Gastroesophageal sphincter (tissue), 4 donors: Measurements from ENCODE around the gene METRN. TPM values are rescaled to one million over a fixed set of nuclear protein-coding genes. Genes with fewer than 3 reads are reported as not detected.
A peak's percentile ranks its signal among the peaks of the same experiment; 100 is the strongest.

Experiments
- ATAC-seq: fragments of 150-250 bp; one replicate; pipeline ENCODE4 v1.9.1; 2016; ENCODE audit warnings: mild to moderate bottlenecking, moderate library complexity
- H3K27ac ChIP-seq, 4 donors: fragments of 200-600 bp; sonication (generic) in 3 of 4; 1 replicate in 3 of 4; 2 replicates in 1 of 4; pipeline ENCODE4 v1.5.1; 2016 to 2019
- H3K27me3 ChIP-seq: fragments of 200-600 bp; sonication (generic); one replicate; pipeline ENCODE4 v1.5.1; 2019
- H3K36me3 ChIP-seq, 2 donors: fragments of 200-600 bp; sonication (generic); one replicate each; pipeline ENCODE4 v1.5.1; 2019; ENCODE audit warnings: control low read depth in 1 of 2
- H3K4me1 ChIP-seq, 3 donors: fragments of 200-600 bp; sonication (generic); 1 replicate in 2 of 3; 2 replicates in 1 of 3; pipeline ENCODE4 v1.5.1; 2016 to 2019; ENCODE audit warnings: control low read depth in 2 of 3
- H3K4me3 ChIP-seq, 2 donors: fragments of 200-600 bp; sonication (generic); one replicate each; pipeline ENCODE4 v1.5.1; 2019; ENCODE audit warnings: mild to moderate bottlenecking in 1 of 2, moderate library complexity in 1 of 2
- H3K9me3 ChIP-seq, 3 donors: fragments of 200-600 bp; sonication (generic); one replicate each; pipeline ENCODE4 v1.5.1; 2017 to 2019; ENCODE audit warnings: control low read depth in 2 of 3
- EP300 ChIP-seq: sonication (generic); formaldehyde crosslinking; IDR thresholded peaks from one replicate; pipeline ENCODE4 v1.6.1; 2017; ENCODE audit warnings: antibody characterized with exemption, mild to moderate bottlenecking
- POLR2A ChIP-seq, 2 donors: fragments of 450-650 bp; IDR thresholded peaks; one replicate each; pipeline ENCODE4 v1.6.1; 2017; ENCODE audit warnings: antibody characterized with exemption in 2 of 2, mild to moderate bottlenecking in 2 of 2, moderate library complexity in 1 of 2
- POLR2AphosphoS5 ChIP-seq: sonication (generic); formaldehyde crosslinking; IDR thresholded peaks from one replicate; pipeline ENCODE4 v1.6.1; 2017; ENCODE audit warnings: antibody characterized with exemption
- WGBS, 2 donors: methylation state at CpG; one replicate each; pipeline ENCODE4 v1.1.5; 2018; ENCODE audit warnings: low coverage in 1 of 2; 5-methylcytosine and 5-hydroxymethylcytosine counted together
- total RNA-seq, 4 donors: library from RNA; depleted of rRNA; stranded (reverse); fragments of >200 nt; gene quantifications; one replicate each; pipeline ENCODE4 v1.1.0, GENCODE V29; 2016
- TF ChIP-seq, protein P1 (sequence below), 4 experiments: fragments of 200-600 bp in 2 of 4; fragments of 450-650 bp in 2 of 4; sonication (generic) in 1 of 4; IDR thresholded peaks; one replicate each; pipeline ENCODE4 v1.5.1; 2017 to 2019; ENCODE audit warnings: antibody characterized with exemption in 4 of 4, mild to moderate bottlenecking in 2 of 4, moderate library complexity in 2 of 4

METRN gene
- total RNA-seq, 4 donors from 2014 or later: 22.6 to 77.7 (median 63.8) TPM

DNA sequence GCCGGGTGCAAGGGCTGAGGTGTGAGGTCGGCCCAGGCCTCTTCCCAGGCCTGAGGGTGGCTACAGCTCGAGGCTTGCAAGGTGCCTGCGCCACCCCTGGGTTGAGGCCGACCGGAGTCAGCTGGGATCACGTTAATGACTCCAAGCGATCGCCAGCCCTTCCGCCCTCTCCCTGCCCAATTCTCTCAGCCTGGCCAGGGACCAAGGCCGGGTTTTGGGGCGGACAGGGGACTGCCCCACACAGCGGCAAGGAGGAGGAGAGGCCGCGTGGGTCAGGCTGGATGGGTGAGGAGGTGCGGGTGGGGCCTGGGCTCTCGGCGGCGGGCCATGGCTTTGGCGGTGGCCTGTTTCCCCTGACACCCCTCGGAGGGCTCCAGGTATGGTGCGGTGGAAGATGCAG is 21.6 kb upstream of the METRN start:
- peaks cover 0 to 54% (median 30%) of the 10 kb centered on the region in 3 donors for H3K4me1 ChIP-seq
- TF ChIP-seq POLR2A (IDR thresholded peaks at IDR 0.05) (no peak), POLR2AphosphoS5 (no peak), EP300 (no peak)
- TF ChIP-seq, protein P1, sequence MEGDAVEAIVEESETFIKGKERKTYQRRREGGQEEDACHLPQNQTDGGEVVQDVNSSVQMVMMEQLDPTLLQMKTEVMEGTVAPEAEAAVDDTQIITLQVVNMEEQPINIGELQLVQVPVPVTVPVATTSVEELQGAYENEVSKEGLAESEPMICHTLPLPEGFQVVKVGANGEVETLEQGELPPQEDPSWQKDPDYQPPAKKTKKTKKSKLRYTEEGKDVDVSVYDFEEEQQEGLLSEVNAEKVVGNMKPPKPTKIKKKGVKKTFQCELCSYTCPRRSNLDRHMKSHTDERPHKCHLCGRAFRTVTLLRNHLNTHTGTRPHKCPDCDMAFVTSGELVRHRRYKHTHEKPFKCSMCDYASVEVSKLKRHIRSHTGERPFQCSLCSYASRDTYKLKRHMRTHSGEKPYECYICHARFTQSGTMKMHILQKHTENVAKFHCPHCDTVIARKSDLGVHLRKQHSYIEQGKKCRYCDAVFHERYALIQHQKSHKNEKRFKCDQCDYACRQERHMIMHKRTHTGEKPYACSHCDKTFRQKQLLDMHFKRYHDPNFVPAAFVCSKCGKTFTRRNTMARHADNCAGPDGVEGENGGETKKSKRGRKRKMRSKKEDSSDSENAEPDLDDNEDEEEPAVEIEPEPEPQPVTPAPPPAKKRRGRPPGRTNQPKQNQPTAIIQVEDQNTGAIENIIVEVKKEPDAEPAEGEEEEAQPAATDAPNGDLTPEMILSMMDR (IDR thresholded peaks at IDR 0.05): no peak
- no peak for ATAC-seq
- WGBS, 2 donors: 40% methylated on average over 3 of the region's 22 CpGs; no CpG with 5 or more reads in 1 of the 2 donors
- no peak overlapping the region for H3K4me3 ChIP-seq
- no peak overlapping the region for H3K27ac ChIP-seq
- no peaks in the 10 kb centered on the region for H3K9me3 ChIP-seq
- peaks cover 67% of the 10 kb centered on the region for H3K27me3 ChIP-seq
- H3K36me3 ChIP-seq: peaks cover 0 to under 1% of the 10 kb centered on the region in 2 donors

DNA sequence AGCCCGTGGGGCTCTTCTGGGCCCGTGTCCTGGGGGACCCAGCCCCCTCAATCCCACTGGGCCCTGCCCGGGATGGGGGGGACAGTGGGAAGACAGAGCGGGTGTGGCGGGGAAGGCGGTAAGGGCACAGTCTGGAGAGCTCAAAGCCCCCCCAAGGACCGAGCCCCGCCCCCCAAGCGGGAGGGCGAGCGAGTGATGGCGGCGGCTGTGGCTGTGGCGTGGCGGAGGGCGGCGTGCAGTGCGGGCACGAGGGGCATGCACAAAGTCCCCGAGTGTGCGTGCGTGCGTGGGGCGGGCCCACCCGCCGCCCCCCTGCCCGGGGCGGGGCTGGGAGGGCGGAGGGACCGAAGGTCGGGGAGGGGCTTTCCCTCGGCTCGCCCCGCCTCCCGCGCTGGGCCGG is 21.2 kb upstream of the METRN start:
- Histone ChIP-seq H3K27ac (no peak overlapping the region), H3K4me3 (no peak overlapping the region), H3K27me3 (peaks cover 71% of the 10 kb centered on the region), H3K4me1 (peaks cover 0 to 50% (median 26%) of the 10 kb centered on the region in 3 donors), H3K9me3 (no peaks in the 10 kb centered on the region), H3K36me3 (no peaks in the 10 kb centered on the region)
- TF ChIP-seq POLR2A (IDR thresholded peaks at IDR 0.05) (no peak), EP300 (no peak), POLR2AphosphoS5 (no peak)
- TF ChIP-seq, protein P1 (IDR thresholded peaks at IDR 0.05): no peak
- ATAC-seq: no peak
- WGBS, 2 donors: no CpG with 5 or more reads among the region's 37 CpGs

DNA sequence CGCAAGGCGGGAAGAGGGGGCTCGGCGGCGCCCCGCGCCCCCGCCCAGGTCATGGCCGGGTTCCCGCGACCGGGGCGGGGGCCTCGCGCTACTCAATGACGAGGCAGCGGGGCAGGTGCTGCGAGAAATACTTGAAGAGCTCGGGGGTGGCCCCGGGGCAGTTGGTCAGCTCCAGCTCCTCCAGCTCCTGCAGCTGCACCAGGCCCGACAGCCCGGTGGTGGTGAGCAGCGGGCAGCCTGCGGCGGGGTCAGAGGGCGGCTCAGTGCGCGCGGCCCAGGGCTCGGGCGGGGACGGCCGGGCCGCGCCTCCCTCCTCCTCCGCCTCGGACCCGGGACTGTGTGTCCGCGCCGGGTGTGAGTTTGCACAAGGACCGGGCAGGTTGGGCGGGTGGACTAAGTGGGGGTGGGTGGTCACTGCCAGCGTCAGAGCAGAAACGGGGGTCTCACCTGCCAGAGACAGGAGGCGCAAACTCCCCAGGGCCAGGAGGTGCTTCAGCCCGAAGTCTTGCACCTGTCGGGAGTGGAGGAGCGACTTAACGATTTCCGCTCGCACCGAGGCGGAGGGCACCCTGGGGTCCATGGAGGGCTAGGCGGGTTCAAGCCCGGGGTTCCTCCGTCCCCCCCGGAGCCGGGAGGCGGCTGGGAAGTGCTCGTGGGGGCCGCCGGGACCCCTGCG is 20.6 kb upstream of the METRN start:
- peak overlapping the region in 1 of 2 donors; percentile 19 for H3K4me3 ChIP-seq
- ATAC-seq: no peak

DNA sequence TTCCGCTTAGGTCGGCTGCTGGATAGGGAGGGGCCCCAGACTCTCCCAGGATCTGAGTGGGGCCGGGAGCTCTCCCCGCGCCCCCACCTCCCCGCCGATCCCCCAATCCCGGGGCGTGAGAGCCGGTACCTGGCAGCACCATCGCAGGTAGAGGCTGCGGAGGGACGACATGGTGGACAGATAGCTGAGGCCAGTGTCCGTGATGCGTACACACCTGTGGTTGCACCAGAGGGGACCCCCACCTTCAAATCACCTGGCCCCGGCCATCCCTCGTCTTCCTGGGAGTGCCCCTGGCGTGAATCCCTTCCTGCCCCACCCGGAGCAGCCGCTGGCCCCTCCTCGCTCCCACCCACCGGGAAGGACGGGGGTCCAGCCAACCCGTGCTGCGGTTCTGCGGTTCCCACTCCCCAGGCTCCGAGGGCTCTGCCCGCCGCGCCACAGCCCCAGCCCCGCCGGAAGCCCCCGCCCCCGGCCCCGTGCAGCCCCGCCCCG is 20.0 kb upstream of the METRN start:
- TF ChIP-seq EP300 (no peak), POLR2AphosphoS5 (no peak), POLR2A (IDR thresholded peaks at IDR 0.05) (no peak)
- TF ChIP-seq, protein P1 (IDR thresholded peaks at IDR 0.05): no peak
- Histone ChIP-seq H3K4me3 (peak overlapping the region in 1 of 2 donors; percentile 19), H3K27me3 (peaks cover 83% of the 10 kb centered on the region), H3K9me3 (no peaks in the 10 kb centered on the region), H3K27ac (no peak overlapping the region), H3K4me1 (peaks cover 0 to 38% (median 15%) of the 10 kb centered on the region in 3 donors), H3K36me3 (no peaks in the 10 kb centered on the region)
- ATAC-seq: no peak
- WGBS, 2 donors: no CpG with 5 or more reads among the region's 37 CpGs

More for the DNA sequence above, 20.6 kb upstream of the METRN start:
- TF ChIP-seq POLR2AphosphoS5 (no peak), POLR2A (IDR thresholded peaks at IDR 0.05) (no peak), EP300 (no peak)
- TF ChIP-seq, protein P1 (IDR thresholded peaks at IDR 0.05): no peak
- Histone ChIP-seq H3K4me1 (peaks cover 0 to 44% (median 20%) of the 10 kb centered on the region in 3 donors), H3K27me3 (peaks cover 77% of the 10 kb centered on the region), H3K9me3 (no peaks in the 10 kb centered on the region), H3K36me3 (no peaks in the 10 kb centered on the region), H3K27ac (no peak overlapping the region)
- no CpG with 5 or more reads among the region's 64 CpGs for WGBS, 2 donors
